ENCODE results near the gene ARHGEF39. TPM values are rescaled to one million over a fixed set of nuclear protein-coding genes. Genes with fewer than 3 reads are reported as not detected.

ARHGEF39 gene
- polyA plus RNA-seq, 3 donors = 0.13 to 0.53 (median 0.42) TPM

DNA sequence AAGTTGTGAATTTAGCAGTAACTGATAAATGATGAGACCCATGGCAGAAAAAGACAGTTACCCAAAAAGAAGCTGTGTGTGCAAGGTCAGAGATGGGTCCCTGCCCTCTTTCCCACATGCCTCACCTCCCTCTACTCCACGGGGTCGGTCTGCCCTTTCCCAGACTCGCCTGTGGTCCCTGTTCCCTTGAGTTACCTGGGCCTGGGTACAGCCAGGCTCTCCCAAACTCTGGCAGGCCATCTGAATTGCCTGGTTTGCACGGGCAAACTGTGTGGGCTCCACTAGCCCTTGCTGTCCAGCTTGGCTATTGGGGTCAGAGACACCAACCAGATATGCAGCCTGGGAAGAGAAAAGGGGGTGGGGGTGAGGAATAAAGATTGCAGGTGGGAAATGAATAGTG is 43.2 kb upstream of the ARHGEF39 start:
- Mint-ChIP-seq H3K27ac (no peak overlapping the region), H3K9me3 (no peaks in the 10 kb centered on the region), H3K4me1 (no peaks in the 10 kb centered on the region), H3K36me3 (peaks cover 0 to 90% of the 10 kb centered on the region in 2 donors), H3K4me3 (no peak overlapping the region), H3K27me3 (ENCODE audit: low read depth in 3 of 3) (peaks cover 0 to 2% (median 0%) of the 10 kb centered on the region in 3 donors)
- Histone ChIP-seq H3K4me2 (replicated peaks; ENCODE audit: extremely low read depth, low read length, poor library complexity, severe bottlenecking) (no peak overlapping the region), H3K36me3 (replicated peaks in 1 of 2; ENCODE audit: control insufficient read depth in 1 of 2, insufficient read depth in 2 of 2, low read length in 2 of 2) (peaks cover 96 to 99% of the 10 kb centered on the region in 2 donors), H3K27ac (ENCODE audit: low read depth in 1 of 2, low read length in 2 of 2) (no peak overlapping the region), H3K4me1 (ENCODE audit: control insufficient read depth in 1 of 2, insufficient read depth in 2 of 2, low read length in 2 of 2) (no peaks in the 10 kb centered on the region), H3K27me3 (ENCODE audit: control insufficient read depth in 2 of 2, insufficient read depth in 2 of 2, low read length in 2 of 2) (no peaks in the 10 kb centered on the region), H3K9ac (ENCODE audit: insufficient read depth, low read length, poor library complexity, severe bottlenecking) (no peak overlapping the region), H3K79me2 (ENCODE audit: insufficient read depth, low read length) (no peaks in the 10 kb centered on the region), H2AFZ (ENCODE audit: insufficient read depth, low read depth, low read length, poor library complexity, severe bottlenecking) (no peak overlapping the region), H3K4me3 (replicated peaks in 1 of 3; ENCODE audit: low read depth in 2 of 3, low read length in 3 of 3) (no peak overlapping the region), H4K20me1 (ENCODE audit: insufficient read depth, low read length) (peaks cover 97% of the 10 kb centered on the region), H3K9me3 (replicated peaks in 1 of 2; ENCODE audit: control insufficient read depth in 1 of 2, insufficient read depth in 1 of 2, low read length in 2 of 2) (no peaks in the 10 kb centered on the region)
- intact Hi-C loops (cut with micrococcal nuclease) = no loop called here
- 100% methylated on average over 4 of the region's 4 CpGs for WGBS (ENCODE audit: insufficient coverage)
- no peak for DNase-seq
- no peak for TF ChIP-seq CTCF (IDR thresholded peaks at IDR 0.05)

DNA sequence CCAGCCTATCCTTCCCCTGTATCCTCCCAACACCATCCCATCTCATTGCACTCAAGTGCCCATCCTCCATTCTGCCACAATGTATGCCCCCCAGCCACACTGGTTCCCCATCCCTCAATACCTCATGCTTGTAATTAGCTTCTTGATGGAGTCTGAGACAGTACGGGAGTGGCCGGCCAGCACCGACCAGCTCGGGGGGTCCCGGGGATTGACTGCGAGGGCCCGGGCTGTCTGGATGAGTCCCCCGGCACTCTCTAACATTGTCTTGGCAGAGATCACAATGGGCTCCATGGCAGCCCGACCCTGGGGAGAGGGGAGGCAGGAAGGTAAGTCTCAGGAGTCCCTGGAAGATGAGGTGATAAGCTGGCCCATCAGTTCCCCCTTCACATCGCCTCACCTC is 42.0 kb upstream of the ARHGEF39 start:
- no peaks in the 10 kb centered on the region for H3K4me1 ChIP-seq (ENCODE audit: control insufficient read depth in 1 of 2, insufficient read depth in 2 of 2, low read length in 2 of 2)
- no peak overlapping the region for H3K4me3 ChIP-seq (replicated peaks in 1 of 3; ENCODE audit: low read depth in 2 of 3, low read length in 3 of 3)
- no peaks in the 10 kb centered on the region for H3K9me3 ChIP-seq (replicated peaks in 1 of 2; ENCODE audit: control insufficient read depth in 1 of 2, insufficient read depth in 1 of 2, low read length in 2 of 2)
- H4K20me1 ChIP-seq (ENCODE audit: insufficient read depth, low read length) = peaks cover 97% of the 10 kb centered on the region
- peaks cover 94 to 99% of the 10 kb centered on the region in 2 donors for H3K36me3 ChIP-seq (replicated peaks in 1 of 2; ENCODE audit: control insufficient read depth in 1 of 2, insufficient read depth in 2 of 2, low read length in 2 of 2)
- intact Hi-C loops (cut with micrococcal nuclease) = no loop called here
- H3K27me3 Mint-ChIP-seq (ENCODE audit: low read depth in 3 of 3) = no peaks in the 10 kb centered on the region
- H3K36me3 Mint-ChIP-seq = peaks cover 0 to 87% of the 10 kb centered on the region in 2 donors
- H2AFZ ChIP-seq (ENCODE audit: insufficient read depth, low read depth, low read length, poor library complexity, severe bottlenecking) = no peak overlapping the region
- no peaks in the 10 kb centered on the region for H3K79me2 ChIP-seq (ENCODE audit: insufficient read depth, low read length)
- H3K4me1 Mint-ChIP-seq = no peaks in the 10 kb centered on the region
- H3K27me3 ChIP-seq (ENCODE audit: control insufficient read depth in 2 of 2, insufficient read depth in 2 of 2, low read length in 2 of 2) = no peaks in the 10 kb centered on the region
- WGBS (ENCODE audit: insufficient coverage) = 100% methylated on average over 1 of the region's 10 CpGs
- peak overlapping the region in 4 of 7 donors; percentile 7 to 54 (median 21) for H3K27ac Mint-ChIP-seq
- H3K4me3 Mint-ChIP-seq = no peak overlapping the region
- H3K4me2 ChIP-seq (replicated peaks; ENCODE audit: extremely low read depth, low read length, poor library complexity, severe bottlenecking) = no peak overlapping the region
- H3K27ac ChIP-seq (ENCODE audit: low read depth in 1 of 2, low read length in 2 of 2) = peak overlapping the region in 1 of 2 donors; percentile 5
- no peak overlapping the region for H3K9ac ChIP-seq (ENCODE audit: insufficient read depth, low read length, poor library complexity, severe bottlenecking)
- peaks cover 0 to 2% (median 0%) of the 10 kb centered on the region in 7 donors for H3K9me3 Mint-ChIP-seq
- no peak for DNase-seq
- no peak for TF ChIP-seq CTCF (IDR thresholded peaks at IDR 0.05)
